Measurements from ENCODE around the gene EPN2.
"Not testable (repeated sequence)": the region's sequence is repeated elsewhere in the genome, so short reads cannot be mapped to it uniquely, and the experiment has no call there.

The EPN2 gene

GRCh38 chr17:19347323-19348080 is 110.3 kb downstream of the EPN2 start:
- no peak for DNase-seq

- DNase-seq = no peak
Measured at GRCh38 chr17:19348081-19348650, 111.0 kb downstream of the EPN2 start.

GRCh38 chr17:19348806-19349205 is 111.6 kb downstream of the EPN2 start:
- DNase-seq = no peak

GRCh38 chr17:19353401-19353800 is 116.2 kb downstream of the EPN2 start:
- not testable (repeated sequence) for DNase-seq

GRCh38 chr17:19354748-19355147 is 117.6 kb downstream of the EPN2 start:
- DNase-seq = no peak

- no peak for DNase-seq
Measured at GRCh38 chr17:19357351-19357750, 120.2 kb downstream of the EPN2 start.

- no peak for DNase-seq
Measured at GRCh38 chr17:19357761-19358160, 120.6 kb downstream of the EPN2 start.

GRCh38 chr17:19359151-19359550 is 122.0 kb downstream of the EPN2 start:
- DNase-seq = no peak

GRCh38 chr17:19359856-19360255 is 122.7 kb downstream of the EPN2 start:
- DNase-seq = no peak

GRCh38 chr17:19360772-19361171 is 123.6 kb downstream of the EPN2 start:
- DNase-seq = no peak

- DNase-seq = no peak
Measured at GRCh38 chr17:19361326-19361725, 124.2 kb downstream of the EPN2 start.

GRCh38 chr17:19361944-19362276 is 124.7 kb downstream of the EPN2 start:
- DNase-seq = no peak

- DNase-seq = peak; percentile 64
Measured at GRCh38 chr17:19362277-19363113, 125.3 kb downstream of the EPN2 start, which contains the start of gene B9D1. TSS of gene B9D1 (minus strand) at chr17:19362723. CDS start at chr17:19362569, 154 bp downstream.

GRCh38 chr17:19363114-19363438 is 125.9 kb downstream of the EPN2 start:
- DNase-seq = no peak

GRCh38 chr17:19363460-19364035 is 126.4 kb downstream of the EPN2 start:
- no peak for DNase-seq

GRCh38 chr17:19364699-19365498 is 127.7 kb downstream of the EPN2 start:
- DNase-seq = no peak

- DNase-seq = no peak
Measured at GRCh38 chr17:19365499-19365817, 128.3 kb downstream of the EPN2 start.

GRCh38 chr17:19365833-19366636 is 128.9 kb downstream of the EPN2 start:
- DNase-seq = no peak

- no peak for DNase-seq
Measured at GRCh38 chr17:19366637-19366972, 129.4 kb downstream of the EPN2 start.

GRCh38 chr17:19368229-19368628 is 131.1 kb downstream of the EPN2 start:
- no peak for DNase-seq

GRCh38 chr17:19369107-19369778 is 132.1 kb downstream of the EPN2 start:
- DNase-seq = no peak

Data from DMS153 (cell line).